ENCODE measurements around the gene ACVRL1.

DNA sequence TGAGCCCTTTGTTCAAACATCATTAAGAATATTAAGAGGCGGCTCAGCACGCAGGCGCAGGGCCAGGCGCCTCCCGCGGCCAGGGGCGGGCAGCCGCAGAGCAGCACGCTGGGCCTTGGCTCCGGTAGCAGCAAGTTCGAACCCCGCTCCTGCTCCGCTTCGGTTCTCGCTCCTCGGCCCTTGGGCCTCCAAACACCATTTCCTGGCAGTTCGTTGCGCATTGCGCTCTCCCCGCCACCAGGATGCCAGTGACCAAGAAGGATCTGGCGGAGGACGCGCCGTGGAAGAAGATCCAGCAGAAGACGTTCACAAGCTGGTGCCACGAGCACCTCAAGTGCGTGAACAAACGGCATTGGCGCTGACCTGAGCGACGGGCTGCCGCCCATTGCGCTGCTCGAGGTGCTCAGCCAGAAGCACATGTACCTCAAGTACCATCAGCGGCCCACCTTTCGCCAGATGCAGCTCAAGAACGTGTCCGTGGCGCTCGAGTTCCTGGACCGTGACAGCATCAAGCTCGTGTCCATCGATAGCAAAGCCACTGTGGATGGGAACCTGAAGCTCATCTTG is 6.9 kb upstream of the ACVRL1 start:
- TF ChIP-seq EZH2 (IDR thresholded peaks at IDR 0.05), result no peak
- TF ChIP-seq, protein P1, sequence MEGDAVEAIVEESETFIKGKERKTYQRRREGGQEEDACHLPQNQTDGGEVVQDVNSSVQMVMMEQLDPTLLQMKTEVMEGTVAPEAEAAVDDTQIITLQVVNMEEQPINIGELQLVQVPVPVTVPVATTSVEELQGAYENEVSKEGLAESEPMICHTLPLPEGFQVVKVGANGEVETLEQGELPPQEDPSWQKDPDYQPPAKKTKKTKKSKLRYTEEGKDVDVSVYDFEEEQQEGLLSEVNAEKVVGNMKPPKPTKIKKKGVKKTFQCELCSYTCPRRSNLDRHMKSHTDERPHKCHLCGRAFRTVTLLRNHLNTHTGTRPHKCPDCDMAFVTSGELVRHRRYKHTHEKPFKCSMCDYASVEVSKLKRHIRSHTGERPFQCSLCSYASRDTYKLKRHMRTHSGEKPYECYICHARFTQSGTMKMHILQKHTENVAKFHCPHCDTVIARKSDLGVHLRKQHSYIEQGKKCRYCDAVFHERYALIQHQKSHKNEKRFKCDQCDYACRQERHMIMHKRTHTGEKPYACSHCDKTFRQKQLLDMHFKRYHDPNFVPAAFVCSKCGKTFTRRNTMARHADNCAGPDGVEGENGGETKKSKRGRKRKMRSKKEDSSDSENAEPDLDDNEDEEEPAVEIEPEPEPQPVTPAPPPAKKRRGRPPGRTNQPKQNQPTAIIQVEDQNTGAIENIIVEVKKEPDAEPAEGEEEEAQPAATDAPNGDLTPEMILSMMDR (IDR thresholded peaks at IDR 0.05), result no peak
- TF ChIP-seq EZH2phosphoT487 (IDR thresholded peaks at IDR 0.05), result no peak

Data from neural progenitor cell (in vitro differentiated cells).